Adrenal gland (tissue), 12 donors: ENCODE results near the gene OR1N1. TPM values are rescaled to one million over a fixed set of nuclear protein-coding genes. Genes with fewer than 3 reads are reported as not detected.
"Not testable (repeated sequence)": the region's sequence is repeated elsewhere in the genome, so short reads cannot be mapped to it uniquely, and the experiment has no call there.

Experiments
- DNase-seq, 7 donors: peaks; one replicate each; pipeline ENCODE4 v3.0.0-alpha.2; 2019 to 2020
- H3K27ac ChIP-seq, 5 donors: fragments of 200-600 bp; sonication (generic) in 4 of 5; 1 replicate in 3 of 5; 2 replicates in 2 of 5; pipeline versions ENCODE4 v1.5.1 to v1.8.0; 2016 to 2020; ENCODE audit warnings: mild to moderate bottlenecking in 1 of 5
- H3K27me3 ChIP-seq: fragments of 200-600 bp; 2 replicates; pipeline ENCODE4 v1.8.0; 2021
- H3K36me3 ChIP-seq, 2 donors: fragments of 200-600 bp; replicated peaks in 1 of 2; 1 replicate in 1 of 2; 2 replicates in 1 of 2; pipeline versions ENCODE4 v1.5.1 to v1.8.0; 2018 to 2022
- H3K4me1 ChIP-seq, 2 donors: fragments of 200-600 bp; replicated peaks in 1 of 2; 1 replicate in 1 of 2; 2 replicates in 1 of 2; pipeline versions ENCODE4 v1.5.1 to v1.8.0; 2018 to 2021
- H3K4me3 ChIP-seq, 4 donors: fragments of 200-600 bp; sonication (generic) in 3 of 4; one replicate each; pipeline ENCODE4 v1.5.1; 2016 to 2018
- H3K9me3 ChIP-seq, 3 donors: fragments of 200-600 bp; sonication (generic) in 1 of 3; replicated peaks in 1 of 3; 1 replicate in 2 of 3; 2 replicates in 1 of 3; pipeline versions ENCODE4 v1.5.1 to v1.8.0; 2016 to 2021
- CTCF ChIP-seq, 6 experiments: fragments of 450-650 bp in 4 of 6; fragments of 200-600 bp in 2 of 6; sonication (generic) in 1 of 6; IDR thresholded peaks; 1 replicate in 5 of 6; 2 replicates in 1 of 6; pipeline versions ENCODE4 v1.5.1 to v1.8.0; 2016 to 2021; ENCODE audit warnings: antibody characterized with exemption in 6 of 6, mild to moderate bottlenecking in 2 of 6, moderate library complexity in 1 of 6
- POLR2A ChIP-seq, 2 donors: fragments of 450-650 bp; IDR thresholded peaks; one replicate each; pipeline ENCODE4 v1.6.1; 2017; ENCODE audit warnings: antibody characterized with exemption in 2 of 2, mild to moderate bottlenecking in 2 of 2, moderate library complexity in 1 of 2
- WGBS, 4 donors: extraction: QIAGEN DNeasy Blood & Tissue Kit in 2 of 4; methylation state at CpG; one replicate each; pipeline versions ENCODE4 v1.1.5 to v1.1.7; 2013 to 2017; 5-methylcytosine and 5-hydroxymethylcytosine counted together
- intact Hi-C, 2 donors: fragments of 100-400 bp; cut with DNase I; formaldehyde crosslinking; loops; one replicate each; pipeline versions ENCODE4 v1.14.1 to v1.15.0; 2022 to 2023
- polyA plus RNA-seq, 3 donors: library from polyadenylated mRNA; stranded (reverse); fragments of 200-250 nt in 2 of 3; fragments of 350-450 nt in 1 of 3; fragmentation: Illumina TruSeq in 1 of 3; extraction: RNeasy Lipid Tissue Mini Kit (QIAGEN cat#74804) in 1 of 3; gene quantifications; one replicate each; pipeline ENCODE4 v1.2.3, GENCODE V29; 2013 to 2014
- total RNA-seq, 9 donors: library from RNA; depleted of rRNA in 4 of 9; stranded (reverse); fragments of >200 nt in 4 of 9; fragments of 120-200 nt in 1 of 9; fragmentation: NEBNext Ultra II Directional in 1 of 9; extraction: Animal tissue kit (Norgen Biotek cat#: 25700) in 1 of 9; gene quantifications; one replicate each; pipeline versions ENCODE4 v1.1.0 to v1.2.4, GENCODE V29; 2013 to 2023
- donor health status: healthy with polysubstance abuse.
- donor health status: Bipolar disorder and iron deficiency.
- donor health status: DM: yes; HTN: yes; CAD: no.
- donor health status: DM: no; HTN: no; CAD: no.
- donor health status: DM: no; HTN: no; CAD: no.
- donor health status: DM: yes; HTN: yes; CAD: no.

Gene OR1N1
- total and polyA plus RNA-seq, 12 donors = not detected

GRCh38 chr9:122538757-122539156 lies 11.7 kb upstream of the OR1N1 start:
- Histone ChIP-seq H3K36me3 (no peaks in the 10 kb centered on the region), H3K27ac (no peak overlapping the region), H3K27me3 (no peaks in the 10 kb centered on the region), H3K4me1 (no peaks in the 10 kb centered on the region), H3K9me3 (no peaks in the 10 kb centered on the region), H3K4me3 (no peak overlapping the region)
- no peak for DNase-seq
- TF ChIP-seq POLR2A (IDR thresholded peaks at IDR 0.05) (no peak), CTCF (IDR thresholded peaks at IDR 0.05) (no peak)
- 47 to 56% (median 52%) methylated on average over 2 of the region's 2 CpGs for WGBS, 4 donors
- intact Hi-C loops = no loop called here

GRCh38 chr9:122537066-122537465 lies 10.0 kb upstream of the OR1N1 start:
- intact Hi-C loops, H3K36me3 ChIP-seq: not testable (repeated sequence)
- WGBS, 4 donors = 51 to 69% (median 62%) methylated on average over 7 of the region's 7 CpGs

GRCh38 chr9:122536134-122536533 lies 9.0 kb upstream of the OR1N1 start:
- no peak for DNase-seq
- TF ChIP-seq POLR2A (IDR thresholded peaks at IDR 0.05) (no peak), CTCF (IDR thresholded peaks at IDR 0.05) (no peak)
- Histone ChIP-seq H3K4me1 (no peaks in the 10 kb centered on the region), H3K4me3 (no peak overlapping the region), H3K27me3 (no peaks in the 10 kb centered on the region), H3K27ac (no peak overlapping the region), H3K9me3 (no peaks in the 10 kb centered on the region), H3K36me3 (no peaks in the 10 kb centered on the region)
- intact Hi-C loops = no loop called here
- WGBS, 4 donors = 90 to 100% (median 91%) methylated on average over 1 of the region's 1 CpG

More at GRCh38 chr9:122537066-122537465, 10.0 kb upstream of the OR1N1 start:
- H3K27me3 ChIP-seq, H3K4me1 ChIP-seq, H3K9me3 ChIP-seq, H3K4me3 ChIP-seq, H3K27ac ChIP-seq, DNase-seq: not testable (repeated sequence)

GRCh38 chr9:122531157-122531556 lies 4.1 kb upstream of the OR1N1 start:
- DNase-seq, H3K4me3 ChIP-seq, H3K9me3 ChIP-seq, H3K36me3 ChIP-seq, H3K27me3 ChIP-seq, H3K27ac ChIP-seq, H3K4me1 ChIP-seq, intact Hi-C loops: not testable (repeated sequence)
- 76 to 83% (median 79%) methylated on average over 4 of the region's 4 CpGs for WGBS, 4 donors

- TF ChIP-seq CTCF (IDR thresholded peaks at IDR 0.05) = no peak
- TF ChIP-seq POLR2A (IDR thresholded peaks at IDR 0.05) = no peak
- peaks cover 5% of the 10 kb centered on the region for H3K27me3 ChIP-seq
- no peak overlapping the region for H3K27ac ChIP-seq
- WGBS, 4 donors = 72 to 83% (median 79%) methylated on average over 10 of the region's 10 CpGs
- no peak overlapping the region for H3K4me3 ChIP-seq
- H3K36me3 ChIP-seq = no peaks in the 10 kb centered on the region
- H3K4me1 ChIP-seq = no peaks in the 10 kb centered on the region
- H3K9me3 ChIP-seq = no peaks in the 10 kb centered on the region
- intact Hi-C loops = no loop called here
- no peak for DNase-seq
Observed at GRCh38 chr9:122526602-122527001, 491 bp downstream of the OR1N1 start.
